HG02759 (cell line): Measurements from ENCODE around the gene CAMK2N2.

Experiments used
- ATAC-seq: cut with Tn5 transposase; IDR thresholded peaks from one replicate; pipeline ENCODE4 v1.9.1; 2021; ENCODE audit warnings: mild to moderate bottlenecking, moderate library complexity; ENCODE audit not compliant: unreplicated experiment

Gene CAMK2N2

DNA sequence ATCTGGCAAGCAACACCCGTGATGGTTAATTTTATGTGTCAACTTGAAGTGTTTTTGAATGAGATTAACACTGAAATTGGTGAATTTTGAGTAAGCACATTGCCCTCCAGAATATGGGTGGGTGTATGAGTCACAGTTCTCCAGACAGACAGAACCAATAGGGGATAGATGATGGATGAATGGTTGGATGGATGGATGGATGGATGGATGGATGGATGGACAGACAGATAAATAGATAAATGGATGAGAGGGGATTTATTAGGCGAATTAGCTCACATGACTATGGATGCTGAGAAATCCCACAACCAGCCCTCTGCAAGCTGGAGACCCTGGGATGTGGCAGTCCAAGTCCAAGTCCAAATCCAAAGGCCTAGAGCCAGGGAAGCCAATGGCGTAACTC, 37.4 kb downstream of the CAMK2N2 start:
- no peak for ATAC-seq

DNA sequence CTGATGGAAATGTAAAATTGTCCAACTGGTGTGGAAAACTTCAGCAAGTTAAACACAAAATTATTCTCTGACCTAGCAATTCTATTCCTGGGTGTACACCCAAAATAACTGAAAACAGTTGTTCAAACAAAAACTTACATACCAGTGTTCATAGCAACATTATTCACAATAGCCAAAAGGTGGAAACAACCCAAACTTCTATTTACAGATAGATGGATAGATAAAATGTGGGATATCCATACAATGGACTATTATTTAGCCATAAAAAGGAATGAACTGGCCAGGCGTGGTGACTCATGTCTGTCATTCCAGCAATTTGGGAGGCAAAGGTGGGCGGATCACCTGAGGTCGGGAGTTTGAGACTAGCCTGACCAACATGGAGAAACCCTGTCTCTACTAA, 38.8 kb downstream of the CAMK2N2 start:
- no peak for ATAC-seq

DNA sequence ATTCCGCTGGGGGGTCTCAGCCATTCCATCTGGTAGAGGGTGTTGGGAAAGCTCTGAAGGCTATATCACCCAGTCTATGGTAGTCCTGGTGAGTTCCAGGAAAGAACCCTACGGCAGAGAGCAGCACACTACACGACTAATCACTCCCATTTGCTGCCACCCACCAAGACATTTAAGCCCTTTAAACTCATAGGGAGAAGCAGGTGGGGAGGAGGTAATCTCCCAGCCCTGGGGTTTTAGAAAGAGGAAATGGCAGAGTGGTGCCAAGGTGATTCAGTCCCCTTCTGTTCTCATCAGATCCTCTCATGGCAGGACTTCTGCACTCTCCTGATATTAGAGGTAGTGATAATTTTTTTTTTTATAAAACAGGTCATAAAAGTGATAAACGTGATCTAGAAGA, 42.5 kb downstream of the CAMK2N2 start:
- ATAC-seq = no peak

DNA sequence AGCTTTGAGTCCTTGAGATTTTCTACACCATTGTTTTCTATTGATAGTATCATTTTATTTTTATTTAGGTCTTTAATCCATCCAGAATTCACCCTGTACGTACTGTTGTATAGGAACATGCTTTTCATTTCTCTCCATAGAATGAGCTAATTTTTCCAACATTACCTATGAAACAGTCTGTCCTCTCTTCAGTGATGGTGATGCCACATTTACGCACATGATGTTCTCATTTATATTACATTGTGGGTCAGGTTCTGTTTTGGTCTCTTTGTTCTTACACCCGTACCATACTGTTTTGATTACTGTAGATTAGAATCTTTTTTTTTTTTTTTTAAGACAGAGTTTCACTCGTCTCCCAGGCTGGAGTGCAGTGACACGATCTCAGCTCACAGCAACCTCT, 49.6 kb downstream of the CAMK2N2 start:
- no peak for ATAC-seq

DNA sequence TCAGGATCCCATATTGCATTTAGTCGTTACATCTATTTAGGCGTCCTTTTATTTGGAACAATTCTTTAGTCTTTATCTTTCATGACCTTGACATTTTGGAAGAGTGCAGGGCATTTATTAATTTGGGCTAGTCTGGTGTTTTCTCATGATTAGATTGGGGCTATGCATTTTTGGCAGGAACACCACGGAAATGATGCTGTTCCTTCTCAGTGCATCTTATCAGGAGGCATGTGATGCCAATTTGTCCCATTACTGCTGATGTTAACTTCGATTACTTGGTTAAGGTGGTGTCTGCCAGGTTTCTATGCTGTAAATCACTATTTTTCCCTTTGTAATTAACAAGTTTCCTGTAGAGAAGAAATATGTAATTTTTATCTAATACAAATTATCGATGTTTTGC, 50.1 kb downstream of the CAMK2N2 start:
- ATAC-seq = no peak
